ENCODE results near the gene PHF2. TPM values are rescaled to one million over a fixed set of nuclear protein-coding genes. Genes with fewer than 3 reads are reported as not detected.

Gene PHF2
- total RNA-seq, 1 experiment from 2014 or later: 10.6 TPM

GRCh38 chr9:93597142-93597706 is 20.8 kb downstream of the PHF2 start:
- H3K36me3 ChIP-seq (replicated peaks; ENCODE audit: control insufficient read depth, insufficient read depth, low read length): no peaks in the 10 kb centered on the region
- no peaks in the 10 kb centered on the region for H3K27me3 ChIP-seq (ENCODE audit: control insufficient read depth, insufficient read depth, low read length)
- peak; percentile 11 for DNase-seq
- H3K4me3 ChIP-seq (ENCODE audit: insufficient read depth, low read depth, low read length): no peak overlapping the region

GRCh38 chr9:93597871-93598646 is 21.7 kb downstream of the PHF2 start:
- Histone ChIP-seq H3K36me3 (replicated peaks; ENCODE audit: control insufficient read depth, insufficient read depth, low read length) (no peaks in the 10 kb centered on the region), H3K4me3 (ENCODE audit: insufficient read depth, low read depth, low read length) (no peak overlapping the region), H3K27me3 (ENCODE audit: control insufficient read depth, insufficient read depth, low read length) (no peaks in the 10 kb centered on the region)
- peak; percentile 34 for DNase-seq

- no peaks in the 10 kb centered on the region; the same call in 1 of the 2 replicates for H3K36me3 ChIP-seq (replicated peaks; ENCODE audit: control insufficient read depth, insufficient read depth, low read length)
- DNase-seq: peak; percentile 28
- no peaks in the 10 kb centered on the region for H3K27me3 ChIP-seq (ENCODE audit: control insufficient read depth, insufficient read depth, low read length)
Measured at GRCh38 chr9:93598647-93599241, 22.4 kb downstream of the PHF2 start.

GRCh38 chr9:93599571-93600403 is 23.4 kb downstream of the PHF2 start:
- H3K4me3 ChIP-seq (ENCODE audit: insufficient read depth, low read depth, low read length): no peak overlapping the region
- H3K27me3 ChIP-seq (ENCODE audit: control insufficient read depth, insufficient read depth, low read length): no peaks in the 10 kb centered on the region
- H3K36me3 ChIP-seq (replicated peaks; ENCODE audit: control insufficient read depth, insufficient read depth, low read length): no peaks in the 10 kb centered on the region; the same call in 1 of the 2 replicates
- DNase-seq: peak; percentile 58

More at GRCh38 chr9:93598647-93599241, 22.4 kb downstream of the PHF2 start:
- no peak overlapping the region for H3K4me3 ChIP-seq (ENCODE audit: insufficient read depth, low read depth, low read length)

- Histone ChIP-seq H3K4me3 (ENCODE audit: insufficient read depth, low read depth, low read length) (no peak overlapping the region), H3K27me3 (ENCODE audit: control insufficient read depth, insufficient read depth, low read length) (no peaks in the 10 kb centered on the region), H3K36me3 (replicated peaks; ENCODE audit: control insufficient read depth, insufficient read depth, low read length) (no peaks in the 10 kb centered on the region; the same call in 1 of the 2 replicates)
- DNase-seq: peak; percentile 63
Measured at GRCh38 chr9:93600504-93600903, 24.1 kb downstream of the PHF2 start.

GRCh38 chr9:93601063-93601462 is 24.7 kb downstream of the PHF2 start:
- no peak overlapping the region for H3K4me3 ChIP-seq (ENCODE audit: insufficient read depth, low read depth, low read length)

GRCh38 chr9:93601666-93602065 is 25.3 kb downstream of the PHF2 start:
- no peaks in the 10 kb centered on the region for H3K27me3 ChIP-seq (ENCODE audit: control insufficient read depth, insufficient read depth, low read length)
- no peak overlapping the region for H3K4me3 ChIP-seq (ENCODE audit: insufficient read depth, low read depth, low read length)
- H3K36me3 ChIP-seq (replicated peaks; ENCODE audit: control insufficient read depth, insufficient read depth, low read length): no peaks in the 10 kb centered on the region; the same call in 1 of the 2 replicates
- DNase-seq: peak; percentile 31

More at GRCh38 chr9:93601063-93601462, 24.7 kb downstream of the PHF2 start:
- H3K36me3 ChIP-seq (replicated peaks; ENCODE audit: control insufficient read depth, insufficient read depth, low read length): no peaks in the 10 kb centered on the region; the same call in 1 of the 2 replicates
- H3K27me3 ChIP-seq (ENCODE audit: control insufficient read depth, insufficient read depth, low read length): no peaks in the 10 kb centered on the region
- DNase-seq: peak; percentile 24

GRCh38 chr9:93603011-93603410 is 26.6 kb downstream of the PHF2 start:
- Histone ChIP-seq H3K27me3 (ENCODE audit: control insufficient read depth, insufficient read depth, low read length) (no peaks in the 10 kb centered on the region), H3K4me3 (ENCODE audit: insufficient read depth, low read depth, low read length) (no peak overlapping the region), H3K36me3 (replicated peaks; ENCODE audit: control insufficient read depth, insufficient read depth, low read length) (no peaks in the 10 kb centered on the region; the same call in 1 of the 2 replicates)
- DNase-seq: no peak

GRCh38 chr9:93603906-93604326 is 27.5 kb downstream of the PHF2 start:
- Histone ChIP-seq H3K27me3 (ENCODE audit: control insufficient read depth, insufficient read depth, low read length) (no peaks in the 10 kb centered on the region), H3K4me3 (ENCODE audit: insufficient read depth, low read depth, low read length) (no peak overlapping the region), H3K36me3 (replicated peaks; ENCODE audit: control insufficient read depth, insufficient read depth, low read length) (no peaks in the 10 kb centered on the region; the same call in 1 of the 2 replicates)
- peak; percentile 23 for DNase-seq

- DNase-seq: no peak
- H3K4me3 ChIP-seq (ENCODE audit: insufficient read depth, low read depth, low read length): no peak overlapping the region
- H3K36me3 ChIP-seq (replicated peaks; ENCODE audit: control insufficient read depth, insufficient read depth, low read length): no peaks in the 10 kb centered on the region; the same call in 1 of the 2 replicates
- no peaks in the 10 kb centered on the region for H3K27me3 ChIP-seq (ENCODE audit: control insufficient read depth, insufficient read depth, low read length)
Measured at GRCh38 chr9:93606187-93606586, 29.8 kb downstream of the PHF2 start.

GRCh38 chr9:93610206-93610605 is 33.8 kb downstream of the PHF2 start:
- Histone ChIP-seq H3K27me3 (ENCODE audit: control insufficient read depth, insufficient read depth, low read length) (no peaks in the 10 kb centered on the region), H3K4me3 (ENCODE audit: insufficient read depth, low read depth, low read length) (no peak overlapping the region), H3K36me3 (replicated peaks; ENCODE audit: control insufficient read depth, insufficient read depth, low read length) (no peaks in the 10 kb centered on the region)
- DNase-seq: no peak

GRCh38 chr9:93612052-93612795 is 35.8 kb downstream of the PHF2 start:
- H3K4me3 ChIP-seq (ENCODE audit: insufficient read depth, low read depth, low read length): no peak overlapping the region
- no peaks in the 10 kb centered on the region for H3K36me3 ChIP-seq (replicated peaks; ENCODE audit: control insufficient read depth, insufficient read depth, low read length)
- DNase-seq: no peak
- no peaks in the 10 kb centered on the region for H3K27me3 ChIP-seq (ENCODE audit: control insufficient read depth, insufficient read depth, low read length)

GRCh38 chr9:93612796-93613154 is 36.4 kb downstream of the PHF2 start:
- no peak for DNase-seq
- Histone ChIP-seq H3K36me3 (replicated peaks; ENCODE audit: control insufficient read depth, insufficient read depth, low read length) (no peaks in the 10 kb centered on the region), H3K27me3 (ENCODE audit: control insufficient read depth, insufficient read depth, low read length) (no peaks in the 10 kb centered on the region), H3K4me3 (ENCODE audit: insufficient read depth, low read depth, low read length) (no peak overlapping the region)

- Histone ChIP-seq H3K36me3 (replicated peaks; ENCODE audit: control insufficient read depth, insufficient read depth, low read length) (no peaks in the 10 kb centered on the region), H3K4me3 (ENCODE audit: insufficient read depth, low read depth, low read length) (no peak overlapping the region), H3K27me3 (ENCODE audit: control insufficient read depth, insufficient read depth, low read length) (no peaks in the 10 kb centered on the region)
- DNase-seq: no peak
Measured at GRCh38 chr9:93613174-93613573, 36.8 kb downstream of the PHF2 start.

Data from H7 (cell line).